NT2/D1 (cell line): ENCODE measurements around the gene LAMA5.

Experiments used
- YY1 ChIP-seq: IDR thresholded peaks from 2 replicates; pipeline ENCODE4 v1.6.1; 2011; ENCODE audit not compliant: insufficient read length, insufficient read depth
- ZNF274 ChIP-seq: IDR thresholded peaks from 2 replicates; pipeline ENCODE4 v1.6.1; 2011; ENCODE audit warnings: mild to moderate bottlenecking, low read depth, low read length

- no peak for TF ChIP-seq YY1
- no peak for TF ChIP-seq ZNF274
These were observed 91.9 kb downstream of the LAMA5 start for GRCh38 chr20:62275219-62275618.
